ENCODE measurements around the gene CALR3. TPM values are rescaled to one million over a fixed set of nuclear protein-coding genes. Genes with fewer than 3 reads are reported as not detected.

CALR3 gene
- total and polyA plus RNA-seq, 2 of the 8 experiments (the other 6 are each of a cell fraction or from before 2014, with no cell fraction given), result 0.11 to 0.32 TPM

- Histone ChIP-seq H3K18ac (ENCODE audit: extremely low read depth, low read length) (no peak overlapping the region), H3K4me2 (ENCODE audit: insufficient read depth in 1 of 2, low read depth in 2 of 2, low read length in 2 of 2) (no peak overlapping the region), H4K5ac (ENCODE audit: insufficient read length, low read depth, low read length) (no peak overlapping the region), H2BK12ac (ENCODE audit: low read depth, low read length) (no peak overlapping the region), H3K36me3 (ENCODE audit: control insufficient read depth in 2 of 4, insufficient read depth in 4 of 4, low read length in 3 of 4) (peaks cover 23 to 46% (median 44%) of the 10 kb centered on the region in 4 experiments), H2BK15ac (ENCODE audit: low read length) (no peak overlapping the region), H4K91ac (replicated peaks; ENCODE audit: insufficient read length, low read length) (no peak overlapping the region), H4K8ac (ENCODE audit: extremely low read depth, insufficient read depth, low read length) (no peak overlapping the region), H2BK120ac (replicated peaks; ENCODE audit: low read depth, low read length) (no peak overlapping the region), H3K4me3 (ENCODE audit: extremely low read depth in 1 of 4, insufficient read depth in 2 of 4, low read depth in 3 of 4, low read length in 4 of 4) (no peak overlapping the region), H3K23me2 (ENCODE audit: low read depth, low read length) (no peaks in the 10 kb centered on the region), H3K9ac (replicated peaks in 1 of 4; ENCODE audit: extremely low read depth in 1 of 4, low read depth in 3 of 4, low read length in 3 of 4) (no peak overlapping the region), H3K79me1 (ENCODE audit: low read depth, low read length) (no peaks in the 10 kb centered on the region), H3K4ac (replicated peaks; ENCODE audit: insufficient read length, low read depth, low read length) (no peak overlapping the region), H2BK5ac (ENCODE audit: low read depth, low read length) (no peak overlapping the region), H3K4me1 (replicated peaks in 1 of 4; ENCODE audit: control insufficient read depth in 3 of 4, insufficient read depth in 4 of 4, low read length in 3 of 4) (no peaks in the 10 kb centered on the region), H3K27ac (ENCODE audit: low read depth, low read length) (no peak overlapping the region), H3K27me3 (replicated peaks in 1 of 4; ENCODE audit: control insufficient read depth in 3 of 4, extremely low read depth in 1 of 4, insufficient read depth in 3 of 4, low read length in 3 of 4) (no peaks in the 10 kb centered on the region), H2AK5ac (ENCODE audit: low read depth, low read length) (no peak overlapping the region), H3K23ac (ENCODE audit: insufficient read length) (no peak overlapping the region), H2AFZ (ENCODE audit: low read length) (no peak overlapping the region), H2BK20ac (ENCODE audit: low read length) (no peak overlapping the region), H3K56ac (replicated peaks; ENCODE audit: insufficient read length, low read depth, low read length) (no peak overlapping the region), H4K20me1 (replicated peaks in 1 of 2; ENCODE audit: control insufficient read depth in 1 of 2, insufficient read depth in 2 of 2, low read length in 2 of 2) (peaks cover 14 to 22% of the 10 kb centered on the region in 2 experiments), H3K14ac (ENCODE audit: insufficient read length) (no peak overlapping the region), H3K9me3 (ENCODE audit: insufficient read depth in 2 of 2, low read depth in 1 of 2, low read length in 1 of 2) (no peaks in the 10 kb centered on the region), H3K79me2 (ENCODE audit: control insufficient read depth in 1 of 2, insufficient read depth in 2 of 2, low read length in 2 of 2) (no peaks in the 10 kb centered on the region)
- POLR2A ChIA-PET (ENCODE audit: partially characterized antibody), result interaction anchor here (1.2 to 4.5 kb wide), 6 partner anchors 10 to 74 kb away, joined by 3 to 34 read pairs (median 5); partner anchors contain the start of genes C19orf44 and CALR3
- FAIRE-seq (no peak), DNase-seq (ENCODE audit: low read depth in 1 of 2, low spot score in 2 of 2) (no peak)
- WGBS, 2 experiments (ENCODE audit: extremely low coverage in 1 of 2, insufficient coverage in 1 of 2, insufficient read length in 1 of 2, insufficient replicate concordance in 2 of 2, low coverage in 1 of 2, low lambda C conversion rate in 2 of 2, missing lambda C conversion rate in 1 of 2), result 81% methylated on average over 15 of the region's 15 CpGs; no CpG with 5 or more reads in 1 of the 2 experiments
- CTCF ChIA-PET (ENCODE audit: partially characterized antibody), result interaction anchor here (0.6 to 6.1 kb wide), 8 partner anchors 11 to 117 kb away, joined by 3 to 67 read pairs (median 5); no protein-coding TSS in a partner anchor
- no peak for TF ChIP-seq RNF2 (IDR thresholded peaks at IDR 0.05; ENCODE audit: borderline replicate concordance, low read depth, low read length, missing control alignments, poor library complexity, severe bottlenecking)
Measured at GRCh38 chr19:16516381-16516780, 20.4 kb upstream of the CALR3 start.

All from H1 (cell line).